Hepatocyte (in vitro differentiated cells): ENCODE data around the gene DOK6. TPM values are rescaled to one million over a fixed set of nuclear protein-coding genes. Genes with fewer than 3 reads are reported as not detected.
"Not testable (repeated sequence)": the region's sequence is repeated elsewhere in the genome, so short reads cannot be mapped to it uniquely, and the experiment has no call there.

Experiments used
- DNase-seq: peaks from one replicate; pipeline ENCODE4 v3.0.0-alpha.2; 2016; ENCODE audit warnings: low spot score
- H2AFZ ChIP-seq: fragments of 200-600 bp; sonication (generic); 2 replicates; pipeline ENCODE4 v1.6.0; 2016; ENCODE audit warnings: antibody characterized with exemption, mild to moderate bottlenecking
- H3K27ac ChIP-seq: fragments of 200-600 bp; sonication (generic); 2 replicates; pipeline ENCODE4 v1.5.1; 2016; ENCODE audit warnings: mild to moderate bottlenecking
- H3K27me3 ChIP-seq: fragments of 200-600 bp; sonication (generic); 2 replicates; pipeline ENCODE4 v1.6.1; 2016
- H3K36me3 ChIP-seq: fragments of 200-600 bp; sonication (generic); replicated peaks from 2 replicates; pipeline ENCODE4 v1.5.1; 2016; ENCODE audit warnings: low read depth; ENCODE audit not compliant: insufficient read depth
- H3K4me1 ChIP-seq: fragments of 200-600 bp; sonication (generic); 2 replicates; pipeline ENCODE4 v1.5.1; 2016; ENCODE audit warnings: mild to moderate bottlenecking, moderate library complexity; ENCODE audit not compliant: insufficient read depth
- H3K4me2 ChIP-seq: fragments of 200-600 bp; sonication (generic); 2 replicates; pipeline ENCODE4 v1.6.0; 2016
- H3K4me3 ChIP-seq: fragments of 200-600 bp; sonication (generic); 2 replicates; pipeline ENCODE4 v1.5.1; 2016; ENCODE audit warnings: mild to moderate bottlenecking
- H3K79me2 ChIP-seq: fragments of 200-600 bp; sonication (generic); 2 replicates; pipeline ENCODE4 v1.6.0; 2017; ENCODE audit warnings: mild to moderate bottlenecking
- H3K9me2 ChIP-seq: fragments of 200-600 bp; sonication (generic); replicated peaks from 2 replicates; pipeline ENCODE4 v1.6.0; 2017; ENCODE audit warnings: mild to moderate bottlenecking; ENCODE audit not compliant: insufficient read depth
- H3K9me3 ChIP-seq: fragments of 200-600 bp; sonication (generic); 2 replicates; pipeline ENCODE4 v1.5.1; 2016; ENCODE audit warnings: low read depth, mild to moderate bottlenecking
- H4K20me1 ChIP-seq: fragments of 200-600 bp; sonication (generic); 2 replicates; pipeline ENCODE4 v1.6.0; 2016; ENCODE audit warnings: mild to moderate bottlenecking; ENCODE audit not compliant: insufficient read depth, poor library complexity, severe bottlenecking
- CTCF ChIP-seq: fragments of 200-600 bp; sonication (generic); IDR thresholded peaks from 2 replicates; pipeline ENCODE4 v1.5.1; 2016; ENCODE audit warnings: antibody characterized with exemption, mild to moderate bottlenecking; ENCODE audit not compliant: poor library complexity
- EZH2 ChIP-seq: fragments of 200-600 bp; sonication (generic); IDR thresholded peaks from 2 replicates; pipeline ENCODE4 v1.6.1; 2016; ENCODE audit warnings: antibody characterized with exemption, mild to moderate bottlenecking, borderline replicate concordance
- EZH2phosphoT487 ChIP-seq: fragments of 200-600 bp; sonication (generic); IDR thresholded peaks from one replicate; pipeline ENCODE4 v1.6.1; 2018; ENCODE audit warnings: antibody characterized with exemption, mild to moderate bottlenecking, low read depth, moderate library complexity; ENCODE audit not compliant: unreplicated experiment, severe bottlenecking
- WGBS: methylation state at CpG from one replicate; pipeline ENCODE4 v1.1.6; 2016; ENCODE audit warnings: low lambda C conversion rate; ENCODE audit errors: missing lambda C conversion rate; 5-methylcytosine and 5-hydroxymethylcytosine counted together
- polyA plus RNA-seq: library from polyadenylated mRNA; unstranded; fragments of >200 nt; fragmentation: Nextera tagmentation; extraction: Ambion mirVana; gene quantifications from 2 replicates; pipeline ENCODE4 v1.2.1, GENCODE V29; 2016
- total RNA-seq: library from RNA; depleted of rRNA; stranded (reverse); fragments of >200 nt; gene quantifications from 2 replicates; pipeline ENCODE4 v1.2.3, GENCODE V29; 2014

Gene DOK6
- total and polyA plus RNA-seq, 2 experiments from 2014 or later = 2.6 to 4.0 TPM

- Histone ChIP-seq H3K36me3 (no peaks in the 10 kb centered on the region), H3K4me2 (no peak overlapping the region), H3K9me2 (no peaks in the 10 kb centered on the region), H4K20me1 (no peaks in the 10 kb centered on the region), H3K4me3 (no peak overlapping the region), H3K27ac (no peak overlapping the region), H3K27me3 (no peaks in the 10 kb centered on the region), H3K79me2 (no peaks in the 10 kb centered on the region), H3K4me1 (no peaks in the 10 kb centered on the region), H2AFZ (no peak overlapping the region), H3K9me3 (no peaks in the 10 kb centered on the region)
- WGBS = 48% methylated on average over 2 of the region's 2 CpGs
- no peak for TF ChIP-seq EZH2phosphoT487
- TF ChIP-seq CTCF = no peak
- no peak for TF ChIP-seq EZH2
- no peak for DNase-seq
Observed at GRCh38 chr18:69819460-69819859, 418.8 kb downstream of the DOK6 start.

GRCh38 chr18:69820538-69820937, 419.9 kb downstream of the DOK6 start:
- Histone ChIP-seq H3K9me3 (no peaks in the 10 kb centered on the region), H3K4me2 (no peak overlapping the region), H3K36me3 (no peaks in the 10 kb centered on the region), H3K27ac (no peak overlapping the region), H2AFZ (no peak overlapping the region), H3K9me2 (no peaks in the 10 kb centered on the region), H4K20me1 (no peaks in the 10 kb centered on the region), H3K4me3 (no peak overlapping the region), H3K4me1 (no peaks in the 10 kb centered on the region), H3K79me2 (no peaks in the 10 kb centered on the region), H3K27me3 (no peaks in the 10 kb centered on the region)
- WGBS = 98% methylated on average over 4 of the region's 4 CpGs
- DNase-seq = no peak
- no peak for TF ChIP-seq EZH2
- no peak for TF ChIP-seq CTCF
- no peak for TF ChIP-seq EZH2phosphoT487

- 85% methylated on average over 1 of the region's 1 CpG for WGBS
Observed at GRCh38 chr18:69830189-69830588, 429.5 kb downstream of the DOK6 start.

GRCh38 chr18:69834980-69835379, 434.3 kb downstream of the DOK6 start:
- not testable (repeated sequence) for H4K20me1 ChIP-seq, DNase-seq, H3K27me3 ChIP-seq, H3K4me1 ChIP-seq, H3K9me2 ChIP-seq, H3K27ac ChIP-seq, H3K4me2 ChIP-seq, H2AFZ ChIP-seq, H3K4me3 ChIP-seq, H3K79me2 ChIP-seq, H3K36me3 ChIP-seq, H3K9me3 ChIP-seq
- WGBS = 94% methylated on average over 12 of the region's 12 CpGs

More at GRCh38 chr18:69830189-69830588, 429.5 kb downstream of the DOK6 start:
- Histone ChIP-seq H3K36me3 (no peaks in the 10 kb centered on the region), H3K79me2 (no peaks in the 10 kb centered on the region), H3K27ac (no peak overlapping the region), H3K4me3 (no peak overlapping the region), H3K4me2 (no peak overlapping the region), H3K4me1 (no peaks in the 10 kb centered on the region), H4K20me1 (no peaks in the 10 kb centered on the region), H3K9me2 (no peaks in the 10 kb centered on the region), H3K27me3 (no peaks in the 10 kb centered on the region), H2AFZ (no peak overlapping the region), H3K9me3 (no peaks in the 10 kb centered on the region)
- no peak for DNase-seq
- TF ChIP-seq EZH2 (no peak), CTCF (no peak), EZH2phosphoT487 (no peak)
